GM12878 (cell line): Measurements from ENCODE around the gene TERB1. TPM values are rescaled to one million over a fixed set of nuclear protein-coding genes. Genes with fewer than 3 reads are reported as not detected.

ENCODE experiments used
- ATAC-seq: fragments of 200-7000 bp; cut with Tn5 transposase; 3 replicates; pipeline ENCODE4 v1.9.1; 2020; ENCODE audit warnings: mild to moderate bottlenecking, moderate library complexity
- BruUV-seq: library from RNA; stranded (reverse); fragments of 400-500 nt; replicated peaks from 2 replicates; lab custom pipeline; 2021; lab: Mats Ljungman, UMichigan
- CTCF ChIA-PET: fragments of 300-600 bp; sonication (Branson Sonifier 250); formaldehyde crosslinking; extraction: SDS; loops from one replicate; lab custom pipeline; 2021; ENCODE audit warnings: inconsistent platforms; lab: Yijun Ruan, JAX
- POLR2A ChIA-PET: fragments of 350-600 bp; formaldehyde crosslinking; extraction: SDS; loops from one replicate; lab custom pipeline; 2021; ENCODE audit warnings: inconsistent platforms; lab: Charles Lee
- RAD21 ChIA-PET: fragments of 300-600 bp; sonication (Branson Sonifier 250); formaldehyde crosslinking; loops from one replicate; lab custom pipeline; 2023; ENCODE audit warnings: antibody characterized with exemption; ENCODE audit not compliant: unreplicated experiment; lab: Charles Lee
- SMC1A ChIA-PET: fragments of 300-600 bp; sonication (Branson Sonifier 250); formaldehyde crosslinking; loops from one replicate; lab custom pipeline; 2023; ENCODE audit not compliant: unreplicated experiment, uncharacterized antibody; lab: Charles Lee
- DNase-seq: peaks from one replicate; pipeline ENCODE4 v3.0.0-alpha.2; 2011; ENCODE audit warnings: low read depth, low spot score
- FAIRE-seq: peaks from 3 replicates; lab custom pipeline; 2011; peaks lifted over from hg19 to GRCh38; lab: Jason Lieb, UNC
- H2AFZ ChIP-seq: 2 replicates; pipeline ENCODE4 v1.6.0; 2011; ENCODE audit warnings: low read depth, low read length, control low read depth; ENCODE audit not compliant: control insufficient read depth
- H3K27ac ChIP-seq: 2 replicates; pipeline ENCODE4 v1.5.1; 2011; ENCODE audit warnings: control low read depth; ENCODE audit not compliant: control insufficient read depth, insufficient read depth
- H3K27me3 ChIP-seq, 2 experiments: replicated peaks in 1 of 2; 2 replicates each; pipeline versions ENCODE4 v1.6.0 to v1.6.1; 2011; ENCODE audit warnings: low read length in 1 of 2; ENCODE audit not compliant: control insufficient read depth in 2 of 2, insufficient read depth in 2 of 2
- H3K36me3 ChIP-seq, 2 experiments: 2 replicates each; pipeline ENCODE4 v1.5.1; 2011; ENCODE audit warnings: low read length in 1 of 2; ENCODE audit not compliant: control insufficient read depth in 2 of 2, insufficient read depth in 2 of 2
- H3K4me1 ChIP-seq: 2 replicates; pipeline ENCODE4 v1.6.1; 2011; ENCODE audit warnings: mild to moderate bottlenecking, low read length, moderate library complexity, mixed read lengths; ENCODE audit not compliant: control insufficient read depth, insufficient read depth
- H3K4me2 ChIP-seq: 2 replicates; pipeline ENCODE4 v1.6.0; 2011; ENCODE audit warnings: control low read depth; ENCODE audit not compliant: control insufficient read depth, insufficient read depth
- H3K4me3 ChIP-seq: fragments of 200-600 bp; sonication (generic); 2 replicates; pipeline ENCODE4 v1.5.1; 2016
- H3K79me2 ChIP-seq: 2 replicates; pipeline ENCODE4 v1.6.0; 2011; ENCODE audit warnings: low read length; ENCODE audit not compliant: control insufficient read depth, insufficient read depth
- H3K9ac ChIP-seq: 2 replicates; pipeline ENCODE4 v1.8.0; 2011; ENCODE audit warnings: low read length, control low read depth, mixed read lengths; ENCODE audit not compliant: control insufficient read depth, insufficient read depth
- H3K9me3 ChIP-seq: replicated peaks from 3 replicates; pipeline ENCODE4 v1.5.1; 2011; ENCODE audit warnings: mild to moderate bottlenecking, low read length; ENCODE audit not compliant: control insufficient read depth, insufficient read depth
- H4K20me1 ChIP-seq: 2 replicates; pipeline ENCODE4 v1.6.0; 2011; ENCODE audit not compliant: control insufficient read depth, insufficient read depth
- ATF7 ChIP-seq: fragments of 450-650 bp; IDR thresholded peaks from 2 replicates; pipeline ENCODE4 v1.6.1; 2016; ENCODE audit warnings: low read depth, mild to moderate bottlenecking
- CHD4 ChIP-seq: fragments of 200-600 bp; sonication (generic); IDR thresholded peaks from 2 replicates; pipeline ENCODE4 v1.6.1; 2016; ENCODE audit warnings: mild to moderate bottlenecking
- CREB1 ChIP-seq: IDR thresholded peaks from 2 replicates; pipeline ENCODE4 v1.6.1; 2012; ENCODE audit warnings: low read depth, mild to moderate bottlenecking, inconsistent platforms
- HDAC6 ChIP-seq: fragments of 200-600 bp; sonication (generic); IDR thresholded peaks from one replicate; pipeline ENCODE4 v1.8.0; 2017; ENCODE audit warnings: antibody characterized with exemption; ENCODE audit not compliant: unreplicated experiment
- KAT2A ChIP-seq: conservative IDR thresholded peaks from 2 replicates; pipeline ENCODE4 v1.6.1; 2011; ENCODE audit warnings: low read depth, low read length; ENCODE audit not compliant: control insufficient read depth
- MEF2A ChIP-seq: IDR thresholded peaks from 2 replicates; pipeline ENCODE4 v1.6.1; 2011; ENCODE audit warnings: low read depth, mild to moderate bottlenecking, low read length, moderate library complexity; ENCODE audit not compliant: insufficient read depth
- NFYB ChIP-seq: IDR thresholded peaks from 2 replicates; pipeline ENCODE4 v1.6.1; 2011; ENCODE audit warnings: low read depth, mild to moderate bottlenecking, low read length, improper control_type of control experiment, moderate library complexity; ENCODE audit not compliant: insufficient read depth
- PKNOX1 ChIP-seq: fragments of 450-650 bp; IDR thresholded peaks from 2 replicates; pipeline ENCODE4 v1.6.1; 2016; ENCODE audit warnings: mild to moderate bottlenecking
- RB1 ChIP-seq: fragments of 450-650 bp; formaldehyde crosslinking; IDR thresholded peaks from 2 replicates; pipeline ENCODE4 v1.6.1; 2017; ENCODE audit warnings: mild to moderate bottlenecking, borderline replicate concordance
- SMAD5 ChIP-seq: IDR thresholded peaks from 2 replicates; pipeline ENCODE4 v1.6.1; 2016; ENCODE audit warnings: antibody characterized with exemption, low read depth
- ZNF384 ChIP-seq: IDR thresholded peaks from 2 replicates; pipeline ENCODE4 v1.6.1; 2012; ENCODE audit warnings: low read depth, mild to moderate bottlenecking, low read length, improper control_type of control experiment, borderline replicate concordance
- WGBS: methylation state at CpG from one replicate; pipeline ENCODE4 v1.1.6; 2016; ENCODE audit warnings: low lambda C conversion rate; ENCODE audit not compliant: insufficient replicate concordance, insufficient coverage; ENCODE audit errors: missing lambda C conversion rate; 5-methylcytosine and 5-hydroxymethylcytosine counted together
- in situ Hi-C: fragments of 300-500 bp; cut with MboI; formaldehyde crosslinking; loops from 9 replicates; pipeline ENCODE4 v1.14.3; 2018; ENCODE audit warnings: mixed read lengths
- intact Hi-C: fragments of 100-400 bp; cut with micrococcal nuclease; formaldehyde crosslinking; loops from one replicate; pipeline ENCODE4 v1.14.2; 2022; ENCODE audit not compliant: unreplicated experiment
- polyA plus RNA-seq, 11 experiments: library from polyadenylated mRNA; depleted of rRNA in 4 of 11; unstranded in 6 of 11; stranded (reverse) in 5 of 11; fragments of >200 nt; fragmentation: Nextera tagmentation in 4 of 11; fragmentation: Illumina TruSeq in 1 of 11; extraction: Ambion mirVana in 4 of 11; extraction: Trizol in 1 of 11; gene quantifications; 1 replicate in 1 of 11; 2 replicates in 10 of 11; pipeline versions ENCODE4 v1.2.1 to v1.2.3, GENCODE V29; 2011 to 2016; ENCODE audit warnings: inconsistent platforms in 2 of 11, missing spikeins in 2 of 11, low read depth in 1 of 11
- total RNA-seq, 4 experiments: library from RNA; depleted of rRNA in 3 of 4; stranded (reverse); fragments of >200 nt in 3 of 4; fragmentation: Illumina TruSeq in 1 of 4; extraction: Trizol in 1 of 4; gene quantifications; 2 replicates each; pipeline versions ENCODE4 v1.2.1 to v1.2.3, GENCODE V29; 2013 to 2021
- TF ChIP-seq, protein P1 (sequence below): fragments of 450-650 bp; IDR thresholded peaks from 2 replicates; pipeline ENCODE4 v1.6.1; 2017; ENCODE audit warnings: mild to moderate bottlenecking, moderate library complexity

Gene TERB1
- total and polyA plus RNA-seq, 10 of the 15 experiments (the other 5 are each of a cell fraction or from before 2014, with no cell fraction given) = 0.03 to 0.10 (median 0.06) TPM; not detected in 7

- WGBS = 70% methylated on average over 2 of the region's 2 CpGs
Observed at GRCh38 chr16:66787427-66787826, 14.0 kb downstream of the TERB1 start.

GRCh38 chr16:66786551-66786950, 14.8 kb downstream of the TERB1 start:
- Histone ChIP-seq H3K4me3 (no peak overlapping the region), H3K4me1 (no peaks in the 10 kb centered on the region), H3K9ac (no peak overlapping the region), H3K4me2 (no peak overlapping the region), H3K27me3 (no peaks in the 10 kb centered on the region), H4K20me1 (no peaks in the 10 kb centered on the region), H2AFZ (no peak overlapping the region), H3K27ac (no peak overlapping the region), H3K79me2 (no peaks in the 10 kb centered on the region), H3K36me3 (no peaks in the 10 kb centered on the region)
- WGBS = 83% methylated on average over 3 of the region's 3 CpGs
- ATAC-seq = no peak
- intact Hi-C loops = no loop called here
- POLR2A ChIA-PET = no interaction called here
- CTCF ChIA-PET = no interaction called here
- no TSS peak for BruUV-seq
- FAIRE-seq = no peak
- DNase-seq = no peak
- SMC1A ChIA-PET = no interaction called here
- RAD21 ChIA-PET = no interaction called here
- no peak for TF ChIP-seq ATF7
- no peak for TF ChIP-seq HDAC6
- TF ChIP-seq SMAD5 = no peak
- TF ChIP-seq PKNOX1 = no peak
- no peak for TF ChIP-seq KAT2A
- no peak for TF ChIP-seq MEF2A
- no peak for TF ChIP-seq NFYB
- TF ChIP-seq CREB1 = no peak
- TF ChIP-seq, protein P1, sequence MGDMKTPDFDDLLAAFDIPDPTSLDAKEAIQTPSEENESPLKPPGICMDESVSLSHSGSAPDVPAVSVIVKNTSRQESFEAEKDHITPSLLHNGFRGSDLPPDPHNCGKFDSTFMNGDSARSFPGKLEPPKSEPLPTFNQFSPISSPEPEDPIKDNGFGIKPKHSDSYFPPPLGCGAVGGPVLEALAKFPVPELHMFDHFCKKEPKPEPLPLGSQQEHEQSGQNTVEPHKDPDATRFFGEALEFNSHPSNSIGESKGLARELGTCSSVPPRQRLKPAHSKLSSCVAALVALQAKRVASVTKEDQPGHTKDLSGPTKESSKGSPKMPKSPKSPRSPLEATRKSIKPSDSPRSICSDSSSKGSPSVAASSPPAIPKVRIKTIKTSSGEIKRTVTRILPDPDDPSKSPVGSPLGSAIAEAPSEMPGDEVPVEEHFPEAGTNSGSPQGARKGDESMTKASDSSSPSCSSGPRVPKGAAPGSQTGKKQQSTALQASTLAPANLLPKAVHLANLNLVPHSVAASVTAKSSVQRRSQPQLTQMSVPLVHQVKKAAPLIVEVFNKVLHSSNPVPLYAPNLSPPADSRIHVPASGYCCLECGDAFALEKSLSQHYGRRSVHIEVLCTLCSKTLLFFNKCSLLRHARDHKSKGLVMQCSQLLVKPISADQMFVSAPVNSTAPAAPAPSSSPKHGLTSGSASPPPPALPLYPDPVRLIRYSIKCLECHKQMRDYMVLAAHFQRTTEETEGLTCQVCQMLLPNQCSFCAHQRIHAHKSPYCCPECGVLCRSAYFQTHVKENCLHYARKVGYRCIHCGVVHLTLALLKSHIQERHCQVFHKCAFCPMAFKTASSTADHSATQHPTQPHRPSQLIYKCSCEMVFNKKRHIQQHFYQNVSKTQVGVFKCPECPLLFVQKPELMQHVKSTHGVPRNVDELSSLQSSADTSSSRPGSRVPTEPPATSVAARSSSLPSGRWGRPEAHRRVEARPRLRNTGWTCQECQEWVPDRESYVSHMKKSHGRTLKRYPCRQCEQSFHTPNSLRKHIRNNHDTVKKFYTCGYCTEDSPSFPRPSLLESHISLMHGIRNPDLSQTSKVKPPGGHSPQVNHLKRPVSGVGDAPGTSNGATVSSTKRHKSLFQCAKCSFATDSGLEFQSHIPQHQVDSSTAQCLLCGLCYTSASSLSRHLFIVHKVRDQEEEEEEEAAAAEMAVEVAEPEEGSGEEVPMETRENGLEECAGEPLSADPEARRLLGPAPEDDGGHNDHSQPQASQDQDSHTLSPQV = no peak
- no peak for TF ChIP-seq RB1
- TF ChIP-seq CHD4 = no peak
- TF ChIP-seq, all 136 proteins: peak for 0
- in situ Hi-C loops = no loop called here
- H3K9me3 ChIP-seq = no peaks in the 10 kb centered on the region

More at GRCh38 chr16:66787427-66787826, 14.0 kb downstream of the TERB1 start:
- ChIA-PET CTCF (interaction anchor here (0.6 kb wide), 1 partner anchor 83 kb away, joined by 3 read pairs; no protein-coding TSS in a partner anchor), SMC1A (no interaction called here), RAD21 (no interaction called here), POLR2A (no interaction called here)
- in situ Hi-C loops (no loop called here), intact Hi-C loops (no loop called here)
- DNase-seq (no peak), ATAC-seq (no peak), FAIRE-seq (no peak)
- TF ChIP-seq ZNF384 = no peak
- BruUV-seq = no TSS peak
- Histone ChIP-seq H3K27ac (no peak overlapping the region), H3K4me1 (no peaks in the 10 kb centered on the region), H3K4me3 (no peak overlapping the region), H3K4me2 (no peak overlapping the region), H3K9ac (no peak overlapping the region), H2AFZ (no peak overlapping the region), H3K36me3 (no peaks in the 10 kb centered on the region), H3K79me2 (no peaks in the 10 kb centered on the region), H3K27me3 (no peaks in the 10 kb centered on the region), H4K20me1 (no peaks in the 10 kb centered on the region), H3K9me3 (no peaks in the 10 kb centered on the region)
